CD4-positive, alpha-beta T cell treated with Interleukin-12 subunit alpha and Interleukin-12 subunit beta, for 1 hour (primary cell): Measurements from ENCODE around the gene MIOX.

Experiments used
- DNase-seq: peaks from one replicate; pipeline ENCODE4 v3.0.0-alpha.2; 2020

The MIOX gene

DNA sequence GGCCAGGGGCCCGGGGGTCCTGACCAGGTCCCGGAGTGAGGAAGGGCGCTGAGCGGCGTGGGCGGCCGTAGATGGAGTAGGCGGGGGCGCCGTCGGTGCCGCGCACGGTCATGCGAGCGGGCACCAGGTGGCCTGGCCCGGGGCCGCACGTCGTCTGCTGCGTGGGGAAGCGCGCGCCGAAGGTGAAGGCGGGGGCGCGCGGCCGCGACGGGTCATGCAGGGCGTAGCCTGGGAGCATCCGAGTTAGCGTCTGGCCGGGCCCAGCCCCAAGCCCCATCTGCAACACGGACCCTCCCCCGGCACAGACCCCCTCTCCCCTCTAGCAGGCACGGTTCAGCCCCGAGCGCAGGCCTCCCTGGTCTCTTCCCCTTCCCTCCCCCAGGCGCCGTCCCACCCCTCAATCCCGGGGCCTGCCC lies 44.9 kb downstream of the MIOX start:
- peak; percentile 74 for DNase-seq

DNA sequence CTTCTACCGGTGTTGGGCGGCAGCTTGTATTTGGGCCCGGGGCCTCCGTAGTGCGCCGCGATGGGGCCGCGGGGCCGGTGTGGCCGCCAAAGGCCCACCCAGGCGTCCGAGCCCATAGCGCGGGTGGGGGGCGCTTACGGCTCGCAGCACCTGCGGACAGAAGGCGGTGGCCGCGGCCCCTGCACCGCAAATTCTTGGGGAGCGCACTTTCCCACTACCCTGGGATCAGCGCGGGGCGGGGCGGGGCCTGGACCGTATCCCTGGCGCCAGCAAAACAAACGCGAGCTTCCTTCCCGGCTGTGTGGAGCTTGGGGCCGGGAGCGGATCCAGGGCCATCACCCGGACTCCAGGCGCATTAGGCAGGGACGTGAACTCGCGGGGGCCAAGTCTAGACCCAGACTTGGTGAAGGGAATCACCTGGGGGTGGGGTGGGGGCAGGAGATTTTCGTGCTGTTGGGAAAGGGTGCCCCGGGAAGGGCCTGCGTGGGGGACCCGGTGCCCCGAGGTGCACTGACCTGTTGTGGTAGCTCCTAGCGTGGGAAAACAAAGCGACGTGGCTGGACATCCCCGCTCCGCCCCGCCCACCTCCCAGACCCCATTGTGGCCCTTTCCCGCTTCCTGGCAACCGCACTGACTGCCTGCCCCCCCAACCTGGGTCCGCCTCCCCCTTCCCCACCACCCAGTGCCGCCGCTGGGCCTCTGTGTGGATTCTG lies 45.5 kb downstream of the MIOX start:
- peak; percentile 26 for DNase-seq

DNA sequence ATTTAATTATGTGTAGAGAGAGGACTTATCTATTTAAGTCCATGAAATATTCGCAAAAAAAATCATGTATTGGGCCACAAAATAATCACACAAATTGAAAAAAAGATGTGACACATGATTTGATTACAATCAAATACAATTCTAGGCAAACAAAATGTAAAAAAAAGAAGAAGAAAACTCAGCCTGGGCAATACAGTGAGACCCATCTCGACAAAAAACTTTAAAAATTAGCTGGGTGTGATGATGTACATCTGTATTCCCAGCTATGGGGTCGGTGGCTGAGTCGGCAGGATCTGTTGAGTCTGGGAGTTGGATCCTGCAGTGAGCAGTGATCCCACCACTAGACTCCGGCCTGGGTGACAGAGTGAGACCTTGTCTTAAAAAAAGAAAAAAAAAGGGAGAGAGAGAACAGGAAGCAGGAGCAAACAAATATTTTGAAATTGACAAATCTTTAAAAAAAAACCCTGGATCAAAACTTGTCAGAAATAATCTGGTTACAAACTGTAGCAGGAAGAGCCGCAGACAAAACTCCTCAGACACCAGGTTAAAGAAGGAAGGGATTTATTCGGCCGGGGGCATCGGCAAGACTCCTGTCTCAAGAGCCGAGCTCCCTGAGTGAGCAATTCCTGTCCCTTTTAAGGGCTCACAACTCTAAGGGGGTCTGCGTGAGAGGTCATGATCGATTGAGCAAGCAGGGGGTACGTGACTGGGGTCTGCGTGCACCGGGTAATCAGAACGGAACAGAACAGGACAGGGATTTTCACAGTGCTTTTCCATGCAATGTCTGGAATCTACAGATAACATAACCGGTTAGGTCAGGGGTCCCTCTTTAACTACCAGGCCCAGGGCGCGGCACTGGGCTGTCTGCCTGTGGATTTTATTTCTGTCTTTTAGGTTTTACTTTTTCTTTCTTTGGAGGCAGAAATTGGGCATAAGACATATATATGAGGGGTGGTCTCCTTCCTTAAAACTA lies 46.5 kb downstream of the MIOX start:
- no peak for DNase-seq

DNA sequence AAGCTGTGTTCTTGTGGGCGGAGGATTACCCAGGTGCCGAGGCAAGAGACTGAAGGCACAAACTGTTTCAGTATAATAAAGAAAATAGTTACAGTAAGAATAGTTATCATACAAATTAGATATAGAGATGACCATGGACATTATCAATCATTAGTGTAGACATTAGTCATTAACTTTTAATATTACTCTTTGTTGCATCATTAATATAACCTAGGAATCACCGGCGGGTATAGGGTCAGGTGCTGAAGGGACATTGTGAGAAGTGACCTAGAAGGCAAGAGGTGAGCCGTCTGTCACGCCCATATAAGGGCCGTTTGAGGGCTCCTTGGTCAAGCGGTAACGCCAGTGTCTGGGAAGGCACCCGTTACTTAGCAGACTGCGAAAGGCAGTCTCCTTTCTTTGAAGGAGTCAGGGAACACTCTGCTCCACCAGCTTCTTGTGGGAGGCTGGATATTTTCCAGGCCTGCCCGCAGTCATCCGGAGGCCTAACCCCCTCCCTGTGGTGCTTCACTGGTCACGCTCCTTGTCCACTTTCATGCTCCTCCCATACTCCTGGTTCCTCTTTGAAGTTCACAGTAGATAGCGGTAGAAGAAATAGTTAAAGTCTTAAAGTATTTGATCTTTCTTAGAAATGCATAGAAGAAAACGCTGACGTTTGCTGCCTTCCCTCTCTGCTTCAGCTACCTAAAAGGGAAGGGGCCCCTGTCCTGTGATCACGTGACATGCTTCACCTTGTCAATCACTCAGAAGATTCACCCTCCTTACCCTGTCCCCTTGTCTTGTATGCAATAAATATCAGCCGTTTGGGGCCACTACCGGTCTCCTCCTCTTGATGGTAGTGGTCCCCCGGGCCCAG lies 47.4 kb downstream of the MIOX start:
- peak; percentile 46 for DNase-seq

DNA sequence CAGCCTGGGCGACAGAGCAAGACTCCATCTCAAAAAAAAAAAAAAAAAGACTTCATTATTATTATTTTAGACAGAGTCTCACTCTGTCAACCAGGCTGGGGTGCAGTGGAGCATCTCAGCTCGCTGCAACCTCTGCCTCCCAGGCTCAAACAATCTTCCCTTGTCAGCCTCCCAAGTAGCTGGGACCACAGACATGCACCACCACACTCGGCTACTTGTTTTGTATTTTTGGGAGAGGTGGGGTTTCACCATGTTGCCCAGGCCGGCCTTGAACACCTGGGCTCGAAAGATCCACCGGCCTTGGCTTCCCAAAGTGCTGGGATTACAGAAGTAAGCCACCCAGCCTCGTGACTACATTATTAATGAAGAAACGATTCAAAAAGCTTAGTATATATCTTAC lies 48.5 kb downstream of the MIOX start:
- no peak for DNase-seq

DNA sequence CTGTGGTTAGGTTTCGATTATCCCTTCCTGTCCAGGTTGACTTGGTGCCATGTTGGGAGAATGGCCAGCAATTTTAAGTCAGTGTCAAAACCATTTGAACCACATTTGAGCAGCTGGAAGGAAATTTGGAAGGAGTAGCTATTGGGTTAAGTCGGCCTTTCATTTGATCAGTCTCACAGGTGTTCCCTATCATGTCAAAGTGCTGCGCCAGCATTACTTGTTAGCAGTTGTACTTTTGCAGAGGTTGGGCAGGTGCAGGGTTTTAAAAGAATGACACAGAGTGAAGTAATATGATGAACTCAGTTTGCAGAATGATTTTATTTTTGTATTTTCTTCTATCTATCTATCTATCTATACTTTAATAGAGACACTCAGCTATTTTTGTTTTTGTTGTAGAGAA lies 49.6 kb downstream of the MIOX start:
- no peak for DNase-seq

DNA sequence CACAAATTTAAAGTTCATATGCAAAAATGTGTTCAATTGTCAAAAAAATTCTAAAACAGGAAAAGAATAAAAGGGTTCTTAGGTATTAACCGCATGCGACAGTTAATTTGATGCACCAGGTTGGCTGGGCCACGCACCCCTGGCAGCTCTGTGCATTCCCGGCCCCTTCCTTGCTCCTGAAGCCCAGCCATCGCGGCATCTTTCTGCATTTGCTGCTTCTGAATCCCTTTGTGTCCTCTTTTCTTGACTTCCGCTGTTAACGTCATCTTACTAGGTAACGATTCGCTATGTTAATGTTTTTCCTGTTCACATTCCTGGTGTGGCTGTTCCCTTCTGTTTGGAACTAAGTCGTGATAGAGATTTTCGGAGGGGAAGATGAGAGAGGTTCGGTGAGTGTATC lies 51.1 kb downstream of the MIOX start:
- no peak for DNase-seq
